H54 (cell line): ENCODE results near the gene TLN1.

Source experiments
- DNase-seq: peaks from one replicate; pipeline ENCODE4 v3.0.0; 2011; ENCODE audit warnings: low spot score, mixed read lengths; ENCODE audit not compliant: insufficient read length
- FAIRE-seq: peaks from 3 replicates; lab custom pipeline; 2011; peaks lifted over from hg19 to GRCh38; lab: Jason Lieb, UNC
- POLR2A ChIP-seq: IDR thresholded peaks from 2 replicates; pipeline ENCODE4 v1.6.1; 2011; ENCODE audit warnings: low read depth, mild to moderate bottlenecking, low read length

The TLN1 gene

DNA sequence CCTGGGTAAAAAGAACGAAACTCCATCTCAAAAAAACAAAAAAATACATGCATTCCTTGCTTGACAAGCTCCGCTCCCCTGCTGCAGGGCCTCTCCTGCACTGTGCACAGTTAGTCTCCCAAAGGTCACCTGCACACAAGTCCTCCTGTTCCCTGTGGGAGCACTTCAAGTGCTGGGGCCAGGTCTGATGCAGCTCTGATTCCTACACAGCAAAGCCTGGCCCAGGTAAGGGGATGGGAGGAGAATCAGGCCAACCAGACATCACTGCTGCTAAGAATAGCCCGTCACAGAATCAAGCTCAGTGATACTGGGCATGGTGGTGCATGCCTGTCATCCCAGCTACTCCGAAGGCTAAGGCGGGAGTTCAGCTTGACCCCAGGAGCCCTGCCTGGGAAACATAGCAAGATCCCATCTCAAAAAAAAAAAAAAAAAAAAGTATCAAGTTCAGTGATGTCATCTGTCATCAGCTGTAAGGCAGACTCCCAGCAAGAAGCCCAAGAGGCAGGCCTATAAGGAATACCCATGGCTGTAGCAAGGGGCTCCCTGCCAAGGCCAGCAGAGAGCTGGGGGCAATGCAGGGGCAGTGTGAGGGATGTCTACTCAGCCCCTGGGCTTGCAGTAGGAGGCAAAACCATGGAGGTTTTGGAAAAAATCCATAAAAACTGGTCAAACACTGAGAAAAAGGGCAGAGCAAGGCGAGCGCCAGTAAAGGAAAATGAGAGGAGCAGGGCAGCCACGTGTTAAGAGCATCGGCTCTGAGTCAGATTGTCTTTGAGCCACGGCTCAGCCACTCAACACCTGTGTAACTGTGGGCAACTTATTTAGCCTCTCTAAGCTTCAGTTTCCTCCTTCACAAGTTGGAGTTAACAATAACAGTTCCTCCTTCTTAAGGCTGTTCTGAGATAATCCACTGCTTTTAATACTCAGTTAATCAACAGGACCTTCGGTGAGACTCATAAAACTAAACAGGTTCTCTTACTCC lies 45.5 kb downstream of the TLN1 start:
- no peak for FAIRE-seq
- no peak for TF ChIP-seq POLR2A
- no peak for DNase-seq

DNA sequence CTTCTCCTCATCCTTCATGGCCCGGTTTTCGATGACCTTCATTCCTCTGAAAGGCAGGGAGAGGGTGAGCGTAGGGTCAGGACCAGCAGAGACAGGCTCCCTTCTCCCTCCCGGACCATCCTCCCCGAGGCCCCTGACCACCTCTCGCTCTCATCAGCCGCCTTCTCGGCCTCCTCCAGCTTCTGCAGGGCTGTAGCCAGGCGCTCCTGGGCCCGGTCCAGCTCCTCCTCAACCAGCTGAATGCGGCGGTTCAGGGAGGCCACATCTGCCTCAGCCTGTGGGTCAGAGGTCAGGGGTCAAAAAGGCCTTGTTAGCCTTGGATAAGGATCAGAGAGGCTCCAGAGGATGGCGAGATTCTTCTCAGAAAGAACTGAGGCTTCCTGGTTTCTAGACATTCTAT lies 46.5 kb downstream of the TLN1 start:
- no peak for DNase-seq
- no peak for FAIRE-seq
- no peak for TF ChIP-seq POLR2A

DNA sequence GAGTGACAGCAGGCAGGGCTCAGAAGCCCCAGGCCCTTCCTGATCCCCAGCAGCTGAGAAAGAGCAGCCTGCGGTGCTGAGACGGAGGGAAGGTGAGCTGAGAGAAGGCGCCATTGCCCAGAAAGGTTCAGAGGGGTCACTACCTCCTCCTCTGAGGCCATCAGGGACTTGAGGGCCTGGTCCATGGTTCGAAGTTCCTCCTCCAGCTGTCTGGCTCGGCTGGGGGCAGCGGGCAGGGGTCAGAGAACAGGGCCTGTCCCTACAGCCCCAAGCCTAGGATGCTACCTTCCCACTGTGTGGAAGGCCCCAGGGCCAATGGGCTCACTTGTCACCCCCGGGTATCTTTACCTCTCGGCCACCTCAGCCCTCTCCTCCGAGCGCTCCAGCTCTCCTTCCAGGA lies 47.1 kb downstream of the TLN1 start:
- FAIRE-seq: no peak
- no peak for TF ChIP-seq POLR2A
- DNase-seq: no peak

DNA sequence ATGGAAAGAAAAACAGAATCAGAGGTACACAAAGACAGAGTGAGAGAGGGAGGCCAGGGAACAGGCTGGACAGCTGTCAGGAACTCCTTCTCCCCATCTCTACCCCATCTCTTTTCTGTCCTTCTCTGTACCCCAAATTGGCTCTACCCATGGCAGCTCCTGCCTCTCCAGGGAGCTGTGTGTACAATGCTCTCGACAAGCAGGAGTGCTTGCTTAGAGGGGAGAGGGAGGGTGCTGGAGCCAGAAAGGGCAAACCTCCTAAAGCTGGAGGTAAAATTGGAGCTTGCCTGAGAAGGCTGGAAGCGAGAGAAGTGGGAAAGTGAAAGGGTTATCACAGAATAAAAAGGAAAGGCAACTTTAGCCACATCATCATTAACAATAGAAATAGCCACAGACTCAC lies 48.7 kb downstream of the TLN1 start:
- TF ChIP-seq POLR2A: no peak
- DNase-seq (no peak), FAIRE-seq (no peak)

- FAIRE-seq (no peak), DNase-seq (no peak)
- TF ChIP-seq POLR2A: no peak
Measured at GRCh38 chr9:35682520-35683315, 49.3 kb downstream of the TLN1 start.

GRCh38 chr9:35682051-35682450 lies 49.9 kb downstream of the TLN1 start:
- FAIRE-seq (no peak), DNase-seq (no peak)
- no peak for TF ChIP-seq POLR2A

- FAIRE-seq: no peak
- DNase-seq: no peak
- no peak for TF ChIP-seq POLR2A
Measured at GRCh38 chr9:35681341-35682002, 50.5 kb downstream of the TLN1 start.

DNA sequence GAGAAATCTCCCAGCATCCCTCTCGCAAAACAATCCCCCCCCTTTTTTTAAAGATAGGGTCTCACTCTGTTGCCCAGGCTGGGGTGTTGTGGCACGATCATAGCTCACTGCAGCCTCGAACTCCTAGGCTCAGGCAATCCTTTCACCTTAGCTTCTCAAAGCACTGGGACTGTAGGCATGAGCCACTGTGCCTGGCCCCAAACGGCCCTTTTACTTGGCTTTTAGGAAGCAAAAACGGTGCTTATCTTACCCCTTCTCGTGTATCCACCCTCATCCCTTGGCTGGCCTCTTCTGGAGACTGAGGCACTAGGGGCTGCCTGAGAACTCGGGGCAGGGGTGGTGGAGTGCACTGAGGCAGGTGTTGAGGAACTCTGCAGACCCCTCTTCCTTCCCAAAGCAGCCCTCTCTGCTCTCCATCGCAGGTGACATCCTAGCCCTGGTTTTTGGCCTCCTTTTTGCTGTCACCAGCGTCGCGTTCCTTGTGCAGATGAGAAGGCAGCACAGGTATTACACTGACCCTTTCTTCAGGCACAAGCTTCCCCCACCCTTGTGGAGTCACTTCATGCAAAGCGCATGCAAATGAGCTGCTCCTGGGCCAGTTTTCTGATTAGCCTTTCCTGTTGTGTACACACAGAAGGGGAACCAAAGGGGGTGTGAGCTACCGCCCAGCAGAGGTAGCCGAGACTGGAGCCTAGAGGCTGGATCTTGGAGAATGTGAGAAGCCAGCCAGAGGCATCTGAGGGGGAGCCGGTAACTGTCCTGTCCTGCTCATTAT lies 51.5 kb downstream of the TLN1 start:
- TF ChIP-seq POLR2A: no peak
- FAIRE-seq: no peak
- DNase-seq: no peak

DNA sequence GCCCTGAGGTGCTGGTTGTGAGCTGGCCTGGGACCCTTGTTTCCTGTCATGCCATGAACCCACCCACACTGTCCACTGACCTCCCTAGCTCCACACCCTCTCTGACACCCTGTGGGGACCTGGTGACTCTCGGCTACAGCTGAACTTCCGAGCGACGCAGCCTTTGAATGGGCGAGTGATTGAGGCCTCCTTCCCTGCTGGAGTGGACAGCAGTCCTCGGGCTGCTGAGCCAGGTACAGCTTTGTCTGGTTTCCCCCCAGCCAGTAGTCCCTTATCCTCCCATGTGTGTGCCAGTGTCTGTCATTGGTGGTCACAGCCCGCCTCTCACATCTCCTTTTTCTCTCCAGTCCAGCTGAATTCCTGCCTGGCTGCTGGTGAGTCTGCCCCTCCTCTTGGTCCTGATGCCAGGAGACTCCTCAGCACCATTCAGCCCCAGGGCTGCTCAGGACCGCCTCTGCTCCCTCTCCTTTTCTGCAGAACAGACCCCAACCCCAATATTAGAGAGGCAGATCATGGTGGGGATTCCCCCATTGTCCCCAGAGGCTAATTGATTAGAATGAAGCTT lies 52.1 kb downstream of the TLN1 start:
- no peak for TF ChIP-seq POLR2A
- FAIRE-seq (no peak), DNase-seq (no peak)

DNA sequence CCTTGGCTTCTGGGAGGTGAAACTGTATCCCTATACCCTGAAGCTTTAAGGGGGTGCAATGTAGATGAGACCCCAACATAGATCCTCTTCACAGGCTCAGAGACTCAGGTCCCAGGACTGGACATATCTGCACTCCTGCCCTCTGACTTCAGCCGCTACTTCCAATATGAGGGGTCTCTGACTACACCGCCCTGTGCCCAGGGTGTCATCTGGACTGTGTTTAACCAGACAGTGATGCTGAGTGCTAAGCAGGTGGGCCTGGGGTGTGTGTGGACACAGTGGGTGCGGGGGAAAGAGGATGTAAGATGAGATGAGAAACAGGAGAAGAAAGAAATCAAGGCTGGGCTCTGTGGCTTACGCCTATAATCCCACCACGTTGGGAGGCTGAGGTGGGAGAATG lies 52.9 kb downstream of the TLN1 start:
- TF ChIP-seq POLR2A: no peak
- FAIRE-seq (no peak), DNase-seq (no peak)

GRCh38 chr9:35675732-35676392 lies 56.1 kb downstream of the TLN1 start:
- FAIRE-seq (no peak), DNase-seq (no peak)
- no peak for TF ChIP-seq POLR2A

DNA sequence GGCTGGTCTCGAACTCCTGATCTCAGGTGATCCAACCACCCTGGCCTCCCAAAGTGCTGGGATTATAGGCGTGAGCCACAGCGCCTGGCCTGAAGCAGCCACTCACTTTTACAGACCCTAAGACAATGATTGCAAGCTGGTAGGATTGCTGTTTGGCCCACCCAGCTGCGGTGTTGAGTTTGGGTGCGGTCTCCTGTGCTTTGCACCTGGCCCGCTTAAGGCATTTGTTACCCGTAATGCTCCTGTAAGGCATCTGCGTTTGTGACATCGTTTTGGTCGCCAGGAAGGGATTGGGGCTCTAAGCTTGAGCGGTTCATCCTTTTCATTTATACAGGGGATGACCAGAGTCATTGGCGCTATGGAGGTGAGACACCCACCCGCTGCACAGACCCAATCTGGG lies 56.8 kb downstream of the TLN1 start:
- no peak for TF ChIP-seq POLR2A
- no peak for FAIRE-seq
- DNase-seq: no peak
